Measurements from ENCODE around the gene THADA.

GRCh38 chr2:43525506-43525905 is 70.3 kb downstream of the THADA start:
- TF ChIP-seq CTCF (IDR thresholded peaks at IDR 0.05; ENCODE audit: borderline replicate concordance, extremely low read depth, low read length, poor library complexity, severe bottlenecking) (no peak), EZH2 (IDR thresholded peaks at IDR 0.05; ENCODE audit: borderline replicate concordance, low read depth, low read length, severe bottlenecking) (no peak)
